OCI-LY1 (cell line): ENCODE measurements around the gene METTL1.

Experiments used
- EZH2 ChIP-seq: fragments of 200-600 bp; sonication (generic), shearing (Covaris generic); IDR thresholded peaks from 2 replicates; pipeline ENCODE4 v1.8.0; 2017; ENCODE audit warnings: borderline replicate concordance, mixed run types, mild to moderate bottlenecking, antibody characterized with exemption, low read length, moderate library complexity, mixed read lengths
- TF ChIP-seq, protein P1 (sequence below): fragments of 200-600 bp; sonication (generic), shearing (Covaris generic); IDR thresholded peaks from 2 replicates; pipeline ENCODE4 v1.5.1; 2017; ENCODE audit warnings: mild to moderate bottlenecking, antibody characterized with exemption, low read length, moderate library complexity, mixed read lengths

DNA sequence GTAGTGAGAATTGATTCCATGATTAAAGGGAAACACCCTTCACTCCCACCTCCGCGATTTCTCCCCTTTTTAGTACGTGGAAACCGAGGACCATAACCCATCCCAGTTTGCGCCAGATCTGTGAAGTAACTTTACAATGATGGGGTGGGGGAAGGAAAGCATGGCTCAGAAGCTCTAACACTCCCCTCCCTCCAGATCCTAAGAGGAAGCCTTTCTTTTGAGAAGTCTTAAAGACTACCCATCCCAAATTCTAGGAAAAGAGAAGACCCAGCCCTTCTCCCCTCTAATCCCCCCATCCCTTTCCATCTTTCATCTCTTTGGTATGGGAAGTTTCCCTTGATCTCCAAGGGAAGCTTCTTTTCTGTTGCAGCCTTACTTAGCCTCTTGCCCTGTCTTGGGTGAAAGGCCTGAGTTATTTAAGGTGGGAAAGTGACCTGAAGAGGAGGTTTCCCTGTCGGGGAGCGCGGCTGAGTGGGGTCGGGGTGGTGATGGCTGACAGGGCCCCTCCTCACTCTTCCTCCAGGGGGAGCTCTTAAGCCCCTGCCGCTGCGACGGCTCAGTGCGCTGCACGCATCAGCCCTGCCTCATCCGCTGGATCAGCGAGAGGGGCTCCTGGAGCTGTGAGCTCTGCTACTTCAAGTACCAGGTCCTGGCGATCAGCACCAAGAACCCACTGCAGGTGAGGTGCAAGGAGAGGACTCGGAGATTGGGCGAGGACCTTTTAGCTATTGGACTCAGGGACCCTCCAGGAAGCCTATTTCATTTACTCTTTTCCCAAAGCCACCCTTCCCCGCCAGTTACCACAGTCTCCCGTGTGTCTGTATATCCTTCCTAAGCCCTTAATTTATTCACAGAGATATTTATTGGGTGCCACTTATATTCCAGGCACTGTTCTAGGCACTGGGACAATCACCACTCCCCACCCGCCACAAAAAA, 15.2 kb downstream of the METTL1 start:
- TF ChIP-seq, protein P1, sequence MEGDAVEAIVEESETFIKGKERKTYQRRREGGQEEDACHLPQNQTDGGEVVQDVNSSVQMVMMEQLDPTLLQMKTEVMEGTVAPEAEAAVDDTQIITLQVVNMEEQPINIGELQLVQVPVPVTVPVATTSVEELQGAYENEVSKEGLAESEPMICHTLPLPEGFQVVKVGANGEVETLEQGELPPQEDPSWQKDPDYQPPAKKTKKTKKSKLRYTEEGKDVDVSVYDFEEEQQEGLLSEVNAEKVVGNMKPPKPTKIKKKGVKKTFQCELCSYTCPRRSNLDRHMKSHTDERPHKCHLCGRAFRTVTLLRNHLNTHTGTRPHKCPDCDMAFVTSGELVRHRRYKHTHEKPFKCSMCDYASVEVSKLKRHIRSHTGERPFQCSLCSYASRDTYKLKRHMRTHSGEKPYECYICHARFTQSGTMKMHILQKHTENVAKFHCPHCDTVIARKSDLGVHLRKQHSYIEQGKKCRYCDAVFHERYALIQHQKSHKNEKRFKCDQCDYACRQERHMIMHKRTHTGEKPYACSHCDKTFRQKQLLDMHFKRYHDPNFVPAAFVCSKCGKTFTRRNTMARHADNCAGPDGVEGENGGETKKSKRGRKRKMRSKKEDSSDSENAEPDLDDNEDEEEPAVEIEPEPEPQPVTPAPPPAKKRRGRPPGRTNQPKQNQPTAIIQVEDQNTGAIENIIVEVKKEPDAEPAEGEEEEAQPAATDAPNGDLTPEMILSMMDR, result peak; percentile 86
- no peak for TF ChIP-seq EZH2
